Retinal pigment epithelial cell (primary cell): ENCODE data around the gene IFIT3.

Source experiments
- DNase-seq: peaks from one replicate; pipeline ENCODE4 v3.0.0-alpha.2; 2010; ENCODE audit warnings: low read depth
- H3K4me3 ChIP-seq: 2 replicates; pipeline ENCODE4 v1.5.1; 2011; ENCODE audit warnings: mild to moderate bottlenecking, low read length, control low read depth, moderate library complexity
- TF ChIP-seq, protein P1 (sequence below): conservative IDR thresholded peaks from 2 replicates; pipeline ENCODE4 v1.5.1; 2011; ENCODE audit warnings: low read depth, low read length, control low read depth, inconsistent platforms

The IFIT3 gene, protein sequence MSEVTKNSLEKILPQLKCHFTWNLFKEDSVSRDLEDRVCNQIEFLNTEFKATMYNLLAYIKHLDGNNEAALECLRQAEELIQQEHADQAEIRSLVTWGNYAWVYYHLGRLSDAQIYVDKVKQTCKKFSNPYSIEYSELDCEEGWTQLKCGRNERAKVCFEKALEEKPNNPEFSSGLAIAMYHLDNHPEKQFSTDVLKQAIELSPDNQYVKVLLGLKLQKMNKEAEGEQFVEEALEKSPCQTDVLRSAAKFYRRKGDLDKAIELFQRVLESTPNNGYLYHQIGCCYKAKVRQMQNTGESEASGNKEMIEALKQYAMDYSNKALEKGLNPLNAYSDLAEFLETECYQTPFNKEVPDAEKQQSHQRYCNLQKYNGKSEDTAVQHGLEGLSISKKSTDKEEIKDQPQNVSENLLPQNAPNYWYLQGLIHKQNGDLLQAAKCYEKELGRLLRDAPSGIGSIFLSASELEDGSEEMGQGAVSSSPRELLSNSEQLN

DNA sequence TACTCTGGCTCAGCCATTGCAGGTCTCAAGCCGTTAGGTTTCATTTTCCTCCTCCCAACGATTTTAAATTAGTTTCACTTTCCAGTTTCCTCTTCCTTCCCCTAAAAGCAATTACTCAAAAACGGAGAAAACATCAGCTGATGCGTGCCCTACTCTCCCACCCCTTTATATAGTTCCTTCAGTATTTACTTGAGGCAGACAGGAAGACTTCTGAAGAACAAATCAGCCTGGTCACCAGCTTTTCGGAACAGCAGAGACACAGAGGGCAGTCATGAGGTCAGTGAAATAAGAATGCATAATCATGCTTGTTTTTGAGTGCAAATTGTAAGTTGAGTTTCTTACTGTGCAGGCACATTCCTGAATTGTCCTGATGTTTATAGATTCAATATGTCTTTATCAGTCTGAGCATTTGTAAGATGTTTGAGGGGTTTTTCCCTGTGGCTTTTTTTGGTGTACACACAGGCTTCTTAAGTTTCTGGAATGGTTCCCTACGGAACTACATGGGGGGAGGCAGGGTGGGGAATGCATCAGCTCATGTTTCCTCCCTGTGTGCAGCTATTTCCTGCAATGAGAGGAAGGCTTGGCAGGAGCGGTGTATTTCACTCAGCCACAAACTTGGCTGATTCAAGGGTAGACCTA lies at the start of gene IFIT3:
TSS of gene IFIT3 (plus strand) at position 195 of the 639 bp plus-strand sequence. CDS start at position 272, 77 bp downstream.
- DNase-seq, result no peak
- TF ChIP-seq, protein P1, sequence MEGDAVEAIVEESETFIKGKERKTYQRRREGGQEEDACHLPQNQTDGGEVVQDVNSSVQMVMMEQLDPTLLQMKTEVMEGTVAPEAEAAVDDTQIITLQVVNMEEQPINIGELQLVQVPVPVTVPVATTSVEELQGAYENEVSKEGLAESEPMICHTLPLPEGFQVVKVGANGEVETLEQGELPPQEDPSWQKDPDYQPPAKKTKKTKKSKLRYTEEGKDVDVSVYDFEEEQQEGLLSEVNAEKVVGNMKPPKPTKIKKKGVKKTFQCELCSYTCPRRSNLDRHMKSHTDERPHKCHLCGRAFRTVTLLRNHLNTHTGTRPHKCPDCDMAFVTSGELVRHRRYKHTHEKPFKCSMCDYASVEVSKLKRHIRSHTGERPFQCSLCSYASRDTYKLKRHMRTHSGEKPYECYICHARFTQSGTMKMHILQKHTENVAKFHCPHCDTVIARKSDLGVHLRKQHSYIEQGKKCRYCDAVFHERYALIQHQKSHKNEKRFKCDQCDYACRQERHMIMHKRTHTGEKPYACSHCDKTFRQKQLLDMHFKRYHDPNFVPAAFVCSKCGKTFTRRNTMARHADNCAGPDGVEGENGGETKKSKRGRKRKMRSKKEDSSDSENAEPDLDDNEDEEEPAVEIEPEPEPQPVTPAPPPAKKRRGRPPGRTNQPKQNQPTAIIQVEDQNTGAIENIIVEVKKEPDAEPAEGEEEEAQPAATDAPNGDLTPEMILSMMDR, result no peak
- peak within 1 kb of the TSS; percentile 44 for H3K4me3 ChIP-seq

DNA sequence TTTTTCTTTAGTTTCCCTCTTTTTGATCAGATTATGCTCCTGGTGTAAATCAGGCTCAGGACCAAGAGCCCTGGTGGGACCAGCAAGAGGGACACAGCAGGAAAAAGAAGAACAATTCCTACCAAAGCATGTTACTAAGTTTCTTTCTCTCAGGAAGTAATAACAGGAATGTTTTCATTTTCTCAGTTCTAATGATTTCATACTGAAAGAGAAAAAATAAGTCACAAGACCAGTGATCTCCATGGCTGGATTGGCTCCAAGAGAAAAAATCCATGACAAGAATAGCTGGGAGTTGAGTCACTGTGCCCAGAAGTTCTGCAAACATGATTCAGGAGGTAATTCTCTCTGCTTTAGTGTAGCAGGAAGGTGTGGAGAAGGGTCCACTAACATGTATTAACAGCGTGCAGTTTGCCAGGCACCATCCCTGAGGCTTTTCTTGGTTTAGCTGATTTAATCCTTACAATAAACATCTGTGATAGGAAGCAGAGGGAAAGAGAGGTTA lies 49.7 kb upstream of the IFIT3 start:
- no peak overlapping the region for H3K4me3 ChIP-seq
- TF ChIP-seq, protein P1, result no peak
- peak; percentile 99 for DNase-seq

DNA sequence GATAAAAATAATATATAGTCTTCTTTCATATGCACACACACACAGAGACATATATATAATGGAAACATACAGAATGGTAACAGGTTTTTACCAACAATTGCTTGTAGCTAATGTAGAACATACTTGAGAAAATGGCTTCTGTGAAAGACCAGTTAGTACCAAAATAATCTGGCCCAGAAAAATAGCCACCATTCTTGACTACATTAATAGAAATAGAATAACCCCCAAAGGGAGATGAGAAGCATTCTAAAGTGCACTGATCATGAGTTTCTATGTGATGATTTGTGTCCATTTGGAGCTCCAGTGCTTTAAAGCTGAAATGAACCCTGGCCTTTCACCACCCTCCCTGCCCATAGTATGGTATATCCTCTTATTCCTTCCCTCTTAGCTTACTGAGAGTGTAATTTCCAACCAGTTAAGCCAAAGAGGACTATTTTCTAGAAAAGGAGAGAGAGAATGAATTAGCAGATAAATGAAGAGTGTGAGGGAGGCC lies 48.9 kb upstream of the IFIT3 start:
- H3K4me3 ChIP-seq, result no peak overlapping the region
- DNase-seq, result no peak
- TF ChIP-seq, protein P1, result no peak

DNA sequence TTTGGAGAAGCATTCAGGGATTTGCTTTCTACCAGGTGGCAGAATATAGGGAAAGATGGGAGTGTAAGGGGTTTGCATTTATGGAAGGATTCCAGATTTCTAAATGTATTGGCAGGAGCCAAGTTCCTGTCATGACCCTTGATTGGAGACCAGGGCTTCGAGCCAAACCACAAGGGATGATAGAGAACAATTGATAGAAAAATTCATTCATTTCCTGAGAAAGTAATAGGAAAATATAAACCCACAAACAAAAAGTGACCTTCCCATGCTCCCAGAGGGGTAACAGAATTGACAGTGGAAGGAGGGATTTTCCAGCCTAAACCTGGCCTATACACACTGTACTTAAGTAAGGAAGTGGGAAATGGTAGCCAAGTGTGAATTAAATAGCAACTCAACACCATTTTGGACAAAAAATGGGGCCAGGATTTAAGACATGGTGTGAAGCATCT lies 48.4 kb upstream of the IFIT3 start:
- peak; percentile 80 for DNase-seq
- no peak overlapping the region for H3K4me3 ChIP-seq
- TF ChIP-seq, protein P1, result no peak

DNA sequence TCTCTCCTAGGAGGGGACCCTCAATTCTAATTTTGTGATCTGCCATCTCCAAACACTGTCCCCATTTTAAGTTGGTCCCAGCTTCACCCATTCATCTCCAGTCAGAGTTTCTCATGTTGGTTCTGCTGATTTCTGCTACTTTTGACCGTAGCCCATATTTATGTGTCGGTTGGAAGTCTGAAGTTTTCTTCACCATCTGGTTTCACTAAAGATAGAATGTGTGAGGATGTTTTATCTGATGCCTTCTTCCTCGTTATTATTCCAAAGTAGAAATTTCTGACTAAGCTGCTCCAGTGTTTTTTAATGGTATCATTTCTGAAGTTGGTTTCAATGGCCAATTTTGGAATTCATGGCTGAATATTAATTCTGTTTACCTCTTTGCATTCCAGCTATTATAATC lies 47.3 kb upstream of the IFIT3 start:
- no peak overlapping the region for H3K4me3 ChIP-seq
- no peak for DNase-seq
- TF ChIP-seq, protein P1, result no peak

DNA sequence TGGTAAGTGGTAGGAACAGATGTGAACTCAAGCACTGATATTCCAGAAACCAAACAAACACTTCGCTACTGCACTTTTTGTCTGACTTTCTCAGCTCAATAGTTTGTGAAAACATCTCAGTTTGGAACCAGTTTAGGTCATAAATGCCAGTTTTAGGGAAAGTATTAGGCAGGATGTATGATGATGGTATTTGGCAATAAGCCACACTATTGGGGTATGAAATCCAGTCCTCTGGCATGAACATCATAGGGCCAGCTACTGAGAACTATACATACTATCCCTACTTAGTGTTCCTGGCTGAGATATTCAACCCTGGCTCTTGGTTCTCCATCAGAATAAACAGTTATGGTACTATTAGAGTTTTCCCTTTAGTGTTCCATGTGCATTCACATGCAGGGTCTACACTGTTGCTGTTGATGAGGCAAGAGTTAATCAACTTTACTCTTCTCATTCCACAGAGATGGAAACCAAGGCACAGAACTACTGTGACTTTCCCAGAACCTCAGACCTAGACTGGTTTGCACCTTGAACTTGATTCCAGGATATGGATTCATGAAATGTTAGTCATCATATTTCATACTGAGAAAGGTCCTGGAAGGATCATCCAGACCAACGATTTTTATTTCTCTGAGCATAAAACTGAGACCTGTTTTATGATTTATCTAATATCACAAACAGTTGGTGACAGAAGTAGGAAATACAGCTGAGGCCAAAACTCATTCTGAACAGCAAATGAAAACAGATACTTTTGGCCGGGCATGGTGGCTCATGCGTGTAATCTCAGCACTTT lies 46.0 kb upstream of the IFIT3 start:
- DNase-seq, result no peak
- TF ChIP-seq, protein P1, result no peak
- no peak overlapping the region for H3K4me3 ChIP-seq
